LHCN-M2 (cell line): Measurements from ENCODE around the gene OXCT1. TPM values are rescaled to one million over a fixed set of nuclear protein-coding genes. Genes with fewer than 3 reads are reported as not detected.
"Not testable (repeated sequence)": the region's sequence is repeated elsewhere in the genome, so short reads cannot be mapped to it uniquely, and the experiment has no call there.

ENCODE experiments used
- DNase-seq: peaks from one replicate; pipeline ENCODE4 v3.0.0-alpha.2; 2012; ENCODE audit warnings: low read depth
- total RNA-seq: library from RNA; depleted of rRNA; stranded (reverse); fragments of >200 nt; gene quantifications from 2 replicates; pipeline ENCODE4 v1.2.3, GENCODE V29; 2014

Gene OXCT1
- total RNA-seq, 1 experiment from 2014 or later = 39.9 TPM

DNA sequence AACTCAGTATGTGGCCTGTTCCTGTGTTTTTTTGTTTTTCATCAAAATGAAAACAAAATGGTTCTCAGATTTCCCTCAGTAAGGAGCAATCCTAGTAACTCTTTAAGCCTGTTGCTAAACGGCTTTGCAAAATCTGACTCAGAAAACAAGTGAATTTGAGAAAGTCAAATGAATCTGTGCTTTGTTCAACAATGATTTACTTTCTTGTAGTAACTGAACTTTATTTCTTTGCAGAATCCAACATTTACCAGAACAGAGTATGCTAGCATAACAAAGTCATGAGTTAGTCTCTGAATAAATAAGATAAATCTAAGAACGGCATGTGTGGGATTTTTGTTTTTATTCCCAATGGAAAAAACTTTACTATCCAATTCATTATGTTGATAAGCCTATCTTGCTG, 93.8 kb downstream of the OXCT1 start:
- peak; percentile 39 for DNase-seq

- no peak for DNase-seq
These were observed 96.4 kb downstream of the OXCT1 start for GRCh38 chr5:41773799-41774198.

- DNase-seq = peak; percentile 68
These were observed 97.3 kb downstream of the OXCT1 start for GRCh38 chr5:41772785-41773442.

DNA sequence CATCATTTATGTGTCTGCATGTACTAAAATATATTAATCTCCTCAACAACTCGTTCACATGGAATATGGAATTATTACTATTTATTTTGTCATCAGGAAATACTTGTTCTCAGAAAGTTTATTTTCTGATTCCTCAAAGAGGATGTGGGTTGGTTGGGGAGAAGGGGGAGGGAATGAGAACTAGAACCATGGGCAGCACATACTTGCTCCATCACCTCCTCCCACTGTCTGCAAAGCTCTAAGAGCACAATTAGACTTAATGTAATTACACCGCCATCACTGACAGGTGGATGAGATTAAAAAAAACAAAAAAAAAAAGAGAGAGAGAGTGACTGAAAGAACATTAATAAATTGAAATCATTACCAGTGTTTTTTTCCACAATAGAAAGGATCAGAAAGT, 98.2 kb downstream of the OXCT1 start:
- DNase-seq = no peak

DNA sequence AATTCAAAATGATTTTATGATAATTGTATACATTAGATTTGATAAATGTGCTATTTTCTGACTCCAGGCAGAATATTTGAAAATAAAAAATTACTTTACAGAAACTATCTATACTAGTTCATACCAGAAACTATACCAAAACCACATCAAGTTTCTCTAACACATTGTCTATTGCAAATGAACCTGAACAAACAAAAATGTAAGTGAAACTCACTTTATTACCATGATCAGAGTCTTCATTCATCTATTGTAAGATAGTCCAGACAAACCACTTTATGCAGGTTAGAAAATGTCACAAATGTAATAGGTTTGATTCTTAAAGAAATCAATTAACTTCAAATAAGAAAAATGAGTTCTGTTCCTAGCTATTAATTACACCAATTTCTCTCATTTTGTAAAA, 99.4 kb downstream of the OXCT1 start:
- no peak for DNase-seq

GRCh38 chr5:41768692-41769091, 101.5 kb downstream of the OXCT1 start:
- no peak for DNase-seq

DNA sequence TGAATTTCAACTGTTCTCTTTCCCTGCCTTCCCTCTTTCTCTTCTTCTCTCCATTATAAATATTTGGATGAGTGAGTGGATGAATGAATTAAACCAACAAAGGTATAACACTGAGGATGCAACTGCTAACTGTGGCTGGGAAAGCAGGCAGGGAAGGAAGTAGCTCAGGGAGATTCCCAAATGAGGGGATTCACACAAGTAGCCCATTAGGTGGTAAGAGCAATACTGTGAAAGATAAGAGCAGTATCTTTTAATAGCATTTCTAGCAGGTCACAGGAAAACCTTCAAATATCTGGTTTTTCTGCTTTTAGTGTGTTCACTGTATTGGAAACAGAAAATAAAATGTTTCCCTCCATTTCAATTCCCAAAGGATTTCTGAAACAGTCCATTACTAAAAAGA, 105.6 kb downstream of the OXCT1 start:
- no peak for DNase-seq

- DNase-seq = peak; percentile 20
These were observed 106.7 kb downstream of the OXCT1 start for GRCh38 chr5:41763574-41763973.

- DNase-seq = peak; percentile 92
These were observed 107.1 kb downstream of the OXCT1 start for GRCh38 chr5:41763081-41763480.

- no peak for DNase-seq
These were observed 107.8 kb downstream of the OXCT1 start for GRCh38 chr5:41762426-41762825.

GRCh38 chr5:41761663-41762062, 108.6 kb downstream of the OXCT1 start:
- DNase-seq = no peak

- no peak for DNase-seq
These were observed 114.5 kb downstream of the OXCT1 start for GRCh38 chr5:41755705-41756104.

- DNase-seq = peak; percentile 46
These were observed 115.4 kb downstream of the OXCT1 start for GRCh38 chr5:41754857-41755256.

- DNase-seq = peak; percentile 48
These were observed 118.4 kb downstream of the OXCT1 start for GRCh38 chr5:41751867-41752266.

DNA sequence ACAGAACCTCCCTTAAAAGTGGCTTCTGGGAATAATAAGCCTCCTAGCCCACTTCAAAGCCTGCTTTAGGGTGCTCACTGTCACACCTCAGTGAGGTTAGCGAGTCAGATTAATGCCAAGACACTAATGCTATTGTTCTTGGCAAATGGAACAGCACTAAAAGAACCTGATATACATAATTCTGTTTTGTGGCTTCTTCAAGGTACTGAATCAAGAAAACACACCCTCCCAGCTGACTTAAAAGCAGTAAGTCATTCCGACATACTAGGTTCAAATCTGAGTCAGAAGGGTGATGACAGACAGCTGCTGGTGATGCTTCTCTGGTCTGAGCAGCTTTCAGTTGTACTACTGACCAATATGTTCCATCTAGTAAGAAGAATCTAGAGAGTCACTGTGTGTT, 121.6 kb downstream of the OXCT1 start:
- peak; percentile 91 for DNase-seq

- DNase-seq = no peak
These were observed 122.5 kb downstream of the OXCT1 start for GRCh38 chr5:41747708-41748107.

DNA sequence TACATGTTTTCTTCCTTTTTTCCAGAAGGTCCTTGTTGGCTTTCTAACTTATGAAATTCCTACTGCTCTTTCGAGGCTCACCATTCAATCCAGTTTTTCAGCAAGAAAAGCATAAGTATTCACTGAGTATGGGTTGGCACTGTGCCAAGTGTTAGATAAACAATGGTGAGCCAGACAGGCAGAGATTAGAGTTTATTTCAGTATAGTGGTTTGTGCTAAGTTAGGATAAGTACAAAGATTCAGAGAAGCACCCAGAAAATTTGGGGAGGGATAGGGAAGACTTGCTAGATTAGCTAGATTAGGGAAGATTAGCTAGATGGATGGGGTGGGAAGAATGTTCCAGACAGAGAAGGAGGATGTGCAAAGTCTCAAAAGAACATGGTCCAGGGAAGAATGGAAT, 122.9 kb downstream of the OXCT1 start:
- DNase-seq = peak; percentile 50

DNA sequence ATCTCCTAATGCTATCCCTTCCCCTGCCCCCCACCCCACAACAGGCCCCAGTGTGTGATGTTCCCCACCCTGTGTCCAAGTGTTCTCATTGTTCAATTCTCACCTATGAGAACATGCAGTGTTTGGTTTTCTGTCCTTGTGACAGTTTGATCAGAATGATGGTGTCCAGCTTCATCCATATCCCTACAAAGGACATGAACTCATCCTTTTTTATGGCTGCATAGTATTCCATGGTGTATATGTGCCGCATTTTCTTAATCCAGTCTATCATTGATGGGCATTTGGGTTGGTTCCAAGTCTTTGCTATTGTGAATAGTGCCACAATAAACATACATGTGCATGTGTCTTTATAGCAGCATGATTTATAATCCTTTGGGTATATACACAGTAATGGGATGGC, 127.6 kb downstream of the OXCT1 start:
- DNase-seq = not testable (repeated sequence)

DNA sequence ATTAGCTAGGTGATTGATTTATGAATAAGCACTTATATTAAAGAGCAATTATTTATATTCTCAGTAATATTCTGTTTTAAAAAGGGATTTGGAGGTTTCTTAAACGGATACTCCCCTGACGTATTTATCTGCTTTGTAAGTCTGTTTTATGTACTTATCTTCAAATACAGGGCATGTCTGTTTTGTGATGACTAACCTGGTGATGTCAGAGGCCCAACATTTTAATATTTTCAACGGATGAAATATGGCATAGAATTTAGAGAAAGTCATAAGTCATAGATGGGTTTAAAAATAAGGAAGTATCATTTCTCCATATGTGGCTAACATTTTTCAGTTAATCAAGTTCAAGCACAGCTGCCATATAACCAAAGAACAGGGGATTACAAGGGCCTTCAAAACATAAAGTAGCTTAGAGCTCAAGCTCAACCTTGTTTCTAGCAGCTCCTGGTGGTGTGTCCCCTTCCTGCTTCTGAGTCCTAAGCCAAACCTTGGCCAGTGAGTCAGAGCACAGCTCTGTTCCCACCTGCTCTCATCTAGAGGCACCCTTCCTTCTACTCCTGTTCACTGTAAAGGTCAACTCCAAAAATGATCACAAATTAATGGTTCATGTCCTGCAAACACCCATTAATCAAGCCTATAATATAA, 131.4 kb downstream of the OXCT1 start:
- DNase-seq = peak; percentile 22

DNA sequence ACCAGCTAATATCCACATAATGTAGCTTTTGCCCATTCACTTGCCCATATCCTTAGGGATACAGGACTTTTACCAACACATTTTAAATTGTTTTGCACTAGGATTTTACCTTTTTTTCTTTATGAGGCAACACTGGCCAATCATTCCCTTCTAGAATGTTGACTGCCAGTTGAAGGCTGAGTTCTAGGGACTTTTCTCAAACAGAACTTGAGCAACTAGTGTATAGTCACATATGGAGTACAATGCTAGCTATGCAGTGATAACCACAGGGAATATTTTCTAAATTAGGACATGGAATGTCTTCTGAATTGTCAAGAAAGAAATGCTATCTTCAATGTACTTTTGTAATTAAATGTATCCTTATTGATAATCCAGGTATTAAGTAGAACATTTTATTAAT, 133.6 kb downstream of the OXCT1 start:
- no peak for DNase-seq

DNA sequence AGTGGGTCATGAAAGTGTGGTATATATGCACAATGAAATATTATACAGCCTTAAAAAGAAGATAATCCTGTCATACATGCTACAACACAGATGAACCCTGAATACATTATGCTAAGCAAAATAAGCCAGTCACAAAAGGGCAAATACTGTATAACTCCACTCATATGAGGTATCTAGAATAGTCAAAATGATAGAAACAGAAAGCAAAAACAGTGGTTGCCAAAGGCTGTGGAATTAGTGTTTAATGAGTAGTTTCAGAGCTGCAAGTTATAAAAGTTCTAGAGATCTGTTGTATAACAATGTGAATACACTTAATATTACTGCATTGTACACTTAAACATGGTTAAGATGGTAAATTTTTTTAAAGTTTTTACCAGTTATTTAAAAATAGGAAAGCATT, 135.0 kb downstream of the OXCT1 start:
- DNase-seq = no peak

DNA sequence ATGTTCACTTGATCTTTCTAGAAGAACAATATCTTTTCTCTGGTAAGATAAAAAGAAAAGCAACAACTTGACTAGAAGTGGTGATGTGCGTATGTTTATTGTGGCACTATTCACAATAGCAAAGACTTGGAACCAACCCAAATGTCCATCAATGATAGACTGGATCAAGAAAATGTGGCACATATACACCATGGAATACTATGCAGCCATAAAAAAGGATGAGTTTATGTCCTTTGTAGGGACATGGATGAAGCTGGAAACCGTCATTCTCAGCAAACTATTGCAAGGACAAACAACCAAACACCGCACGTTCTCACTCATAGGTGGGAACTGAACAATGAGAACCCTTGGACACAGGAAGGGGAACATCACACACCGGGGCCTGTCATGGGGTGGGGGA, 140.8 kb downstream of the OXCT1 start:
- not testable (repeated sequence) for DNase-seq

- DNase-seq = no peak
These were observed 141.9 kb downstream of the OXCT1 start for GRCh38 chr5:41728281-41728680.
